Measurements from ENCODE around the gene SAMD9. TPM values are rescaled to one million over a fixed set of nuclear protein-coding genes. Genes with fewer than 3 reads are reported as not detected.

Gene SAMD9
- total and polyA plus RNA-seq, 2 donors (not counting 3 experiments of a cell fraction or from before 2014, with no cell fraction given), result 0.92 to 6.8 TPM

DNA sequence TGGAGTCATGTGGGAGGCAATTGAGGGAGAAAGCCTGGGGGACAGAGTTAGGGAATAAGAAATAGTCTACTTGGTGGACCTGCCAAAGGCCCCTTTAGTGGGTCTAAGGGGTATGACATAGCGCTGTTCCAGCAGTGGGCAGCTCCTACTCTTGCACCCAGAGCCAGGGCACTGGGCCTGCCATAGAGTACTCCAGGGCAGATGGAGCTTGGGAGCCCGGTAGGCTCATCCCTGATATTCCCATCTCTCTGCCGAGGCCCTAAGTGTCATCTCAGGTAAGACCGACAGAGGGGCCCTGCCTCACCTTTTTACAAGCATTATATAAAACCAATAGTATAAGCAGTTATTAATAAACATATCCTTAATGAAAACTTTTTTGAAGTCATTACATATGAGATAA lies 20.8 kb upstream of the SAMD9 start:
- Histone ChIP-seq H3K27me3 (ENCODE audit: control insufficient read depth in 2 of 2, insufficient read depth in 2 of 2, low read length in 2 of 2) (no peaks in the 10 kb centered on the region), H4K20me1 (replicated peaks; ENCODE audit: control insufficient read depth, extremely low read depth, insufficient read depth, low read length) (no peaks in the 10 kb centered on the region), H3K9ac (replicated peaks; ENCODE audit: extremely low read depth, insufficient read depth, low read length) (no peak overlapping the region), H3K4me3 (replicated peaks in 1 of 3; ENCODE audit: insufficient read depth in 1 of 3, low read depth in 1 of 3, low read length in 3 of 3) (no peak overlapping the region), H3K4me1 (ENCODE audit: control insufficient read depth, extremely low read depth, insufficient read depth, low read length) (peaks cover 1% of the 10 kb centered on the region), H3K27ac (ENCODE audit: insufficient read depth, low read depth, low read length) (no peak overlapping the region), H3K79me2 (ENCODE audit: control insufficient read depth, insufficient read depth, low read length) (no peaks in the 10 kb centered on the region), H3K9me1 (replicated peaks; ENCODE audit: control insufficient read depth, extremely low read depth, insufficient read depth, low read length) (no peaks in the 10 kb centered on the region), H3K9me3 (replicated peaks; ENCODE audit: control insufficient read depth, insufficient read depth, low read length) (no peaks in the 10 kb centered on the region), H2AFZ (ENCODE audit: low read depth, low read length) (no peak overlapping the region), H3K36me3 (ENCODE audit: control insufficient read depth in 2 of 2, extremely low read depth in 1 of 2, insufficient read depth in 2 of 2, low read length in 2 of 2) (peaks cover 0 to 2% of the 10 kb centered on the region in 2 experiments), H3K4me2 (ENCODE audit: insufficient read depth, low read length) (no peak overlapping the region)
- FAIRE-seq (no peak), DNase-seq (ENCODE audit: low read depth, low spot score) (no peak)
- dilution Hi-C loops (cut with MboI; ENCODE audit: extremely low pct_ligation_motif_present, low sequenced_read_pairs) (no loop called here), intact Hi-C loops (cut with micrococcal nuclease) (no loop called here)
- BruUV-seq (replicated peaks), result no TSS peak
- TF ChIP-seq FOS (IDR thresholded peaks at IDR 0.05; ENCODE audit: borderline replicate concordance, insufficient read depth, low read length) (no peak), MYC (IDR thresholded peaks at IDR 0.05; ENCODE audit: low read depth, low read length) (no peak), EZH2 (IDR thresholded peaks at IDR 0.05; ENCODE audit: borderline replicate concordance, low read depth, low read length, severe bottlenecking) (no peak)
- TF ChIP-seq, protein P1, sequence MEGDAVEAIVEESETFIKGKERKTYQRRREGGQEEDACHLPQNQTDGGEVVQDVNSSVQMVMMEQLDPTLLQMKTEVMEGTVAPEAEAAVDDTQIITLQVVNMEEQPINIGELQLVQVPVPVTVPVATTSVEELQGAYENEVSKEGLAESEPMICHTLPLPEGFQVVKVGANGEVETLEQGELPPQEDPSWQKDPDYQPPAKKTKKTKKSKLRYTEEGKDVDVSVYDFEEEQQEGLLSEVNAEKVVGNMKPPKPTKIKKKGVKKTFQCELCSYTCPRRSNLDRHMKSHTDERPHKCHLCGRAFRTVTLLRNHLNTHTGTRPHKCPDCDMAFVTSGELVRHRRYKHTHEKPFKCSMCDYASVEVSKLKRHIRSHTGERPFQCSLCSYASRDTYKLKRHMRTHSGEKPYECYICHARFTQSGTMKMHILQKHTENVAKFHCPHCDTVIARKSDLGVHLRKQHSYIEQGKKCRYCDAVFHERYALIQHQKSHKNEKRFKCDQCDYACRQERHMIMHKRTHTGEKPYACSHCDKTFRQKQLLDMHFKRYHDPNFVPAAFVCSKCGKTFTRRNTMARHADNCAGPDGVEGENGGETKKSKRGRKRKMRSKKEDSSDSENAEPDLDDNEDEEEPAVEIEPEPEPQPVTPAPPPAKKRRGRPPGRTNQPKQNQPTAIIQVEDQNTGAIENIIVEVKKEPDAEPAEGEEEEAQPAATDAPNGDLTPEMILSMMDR (IDR thresholded peaks at IDR 0.05; ENCODE audit: extremely low read depth in 1 of 2, insufficient read depth in 1 of 2, low read depth in 1 of 2, low read length in 2 of 2), result no peak
- ChIA-PET CTCF (no interaction called here), POLR2A (no interaction called here)

DNA sequence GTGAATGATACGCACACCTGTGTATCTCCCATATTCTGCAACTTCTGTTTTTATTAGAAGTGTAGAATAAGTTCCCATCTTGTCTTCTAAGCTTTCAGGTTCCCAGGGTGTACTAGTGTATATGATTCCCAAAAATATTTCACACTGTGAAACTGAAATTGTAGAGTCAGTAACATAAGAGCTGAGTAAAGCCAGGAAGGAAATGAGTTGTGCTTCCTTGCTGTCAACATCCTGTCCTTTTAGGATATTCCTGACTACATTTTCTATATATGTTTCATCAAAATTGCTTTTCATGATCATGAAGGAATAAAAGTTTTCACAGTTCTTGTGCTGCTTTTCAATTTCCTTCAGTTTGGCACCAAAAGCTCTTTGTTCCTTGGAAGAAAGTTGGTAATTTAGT lies 15.2 kb upstream of the SAMD9 start:
- peak; percentile 23 for DNase-seq (ENCODE audit: low read depth, low spot score)

More for the DNA sequence above, 15.2 kb upstream of the SAMD9 start:
- Histone ChIP-seq H3K9ac (replicated peaks; ENCODE audit: extremely low read depth, insufficient read depth, low read length) (no peak overlapping the region), H3K79me2 (ENCODE audit: control insufficient read depth, insufficient read depth, low read length) (no peaks in the 10 kb centered on the region), H3K9me1 (replicated peaks; ENCODE audit: control insufficient read depth, extremely low read depth, insufficient read depth, low read length) (no peaks in the 10 kb centered on the region), H4K20me1 (replicated peaks; ENCODE audit: control insufficient read depth, extremely low read depth, insufficient read depth, low read length) (no peaks in the 10 kb centered on the region), H3K4me2 (ENCODE audit: insufficient read depth, low read length) (peak overlapping the region; percentile 72), H3K4me1 (ENCODE audit: control insufficient read depth, extremely low read depth, insufficient read depth, low read length) (peaks cover 9% of the 10 kb centered on the region), H3K36me3 (ENCODE audit: control insufficient read depth in 2 of 2, extremely low read depth in 1 of 2, insufficient read depth in 2 of 2, low read length in 2 of 2) (peaks cover 0 to 2% of the 10 kb centered on the region in 2 experiments), H2AFZ (ENCODE audit: low read depth, low read length) (no peak overlapping the region), H3K27me3 (ENCODE audit: control insufficient read depth in 2 of 2, insufficient read depth in 2 of 2, low read length in 2 of 2) (no peaks in the 10 kb centered on the region), H3K9me3 (replicated peaks; ENCODE audit: control insufficient read depth, insufficient read depth, low read length) (peaks cover 2% of the 10 kb centered on the region), H3K27ac (ENCODE audit: insufficient read depth, low read depth, low read length) (peak overlapping the region; percentile 15), H3K4me3 (replicated peaks in 1 of 3; ENCODE audit: insufficient read depth in 1 of 3, low read depth in 1 of 3, low read length in 3 of 3) (no peak overlapping the region)
- dilution Hi-C loops (cut with MboI; ENCODE audit: extremely low pct_ligation_motif_present, low sequenced_read_pairs) (no loop called here), intact Hi-C loops (cut with micrococcal nuclease) (loop anchor here (1.0 kb wide), 1 partner anchor 15 kb away; no protein-coding TSS in a partner anchor)
- ChIA-PET POLR2A (no interaction called here), CTCF (interaction anchor here (0.8 to 1.2 kb wide), 2 partner anchors 13 to 15 kb away, joined by 4 read pairs; partner anchors contain the start of gene SAMD9)
- no peak for TF ChIP-seq POLR2A (IDR thresholded peaks at IDR 0.05; ENCODE audit: low read depth, low read length)
- no peak for TF ChIP-seq GATA2 (IDR thresholded peaks at IDR 0.05; ENCODE audit: insufficient read depth, insufficient read length, low read depth, low read length)
- no peak for TF ChIP-seq POLR2AphosphoS5 (IDR thresholded peaks at IDR 0.05; ENCODE audit: insufficient read depth, low read depth, low read length)
- TF ChIP-seq MYC (IDR thresholded peaks at IDR 0.05; ENCODE audit: low read depth, low read length), result no peak
- TF ChIP-seq, protein P2, sequence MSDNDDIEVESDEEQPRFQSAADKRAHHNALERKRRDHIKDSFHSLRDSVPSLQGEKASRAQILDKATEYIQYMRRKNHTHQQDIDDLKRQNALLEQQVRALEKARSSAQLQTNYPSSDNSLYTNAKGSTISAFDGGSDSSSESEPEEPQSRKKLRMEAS (IDR thresholded peaks at IDR 0.05; ENCODE audit: insufficient read depth, insufficient read length), result no peak
- TF ChIP-seq EZH2 (IDR thresholded peaks at IDR 0.05; ENCODE audit: borderline replicate concordance, low read depth, low read length, severe bottlenecking), result no peak
- peak; percentile 54 for TF ChIP-seq JUN (IDR thresholded peaks at IDR 0.05; ENCODE audit: borderline replicate concordance, insufficient read depth, insufficient read length, low read depth)
- TF ChIP-seq FOS (IDR thresholded peaks at IDR 0.05; ENCODE audit: borderline replicate concordance, insufficient read depth, low read length), result peak; percentile 81
- TF ChIP-seq, protein P1 (IDR thresholded peaks at IDR 0.05; ENCODE audit: extremely low read depth in 1 of 2, insufficient read depth in 1 of 2, low read depth in 1 of 2, low read length in 2 of 2), result no peak
- FAIRE-seq, result peak; percentile 93
- no TSS peak for BruUV-seq (replicated peaks)
